ENCODE results near the gene GMDS.

DNA sequence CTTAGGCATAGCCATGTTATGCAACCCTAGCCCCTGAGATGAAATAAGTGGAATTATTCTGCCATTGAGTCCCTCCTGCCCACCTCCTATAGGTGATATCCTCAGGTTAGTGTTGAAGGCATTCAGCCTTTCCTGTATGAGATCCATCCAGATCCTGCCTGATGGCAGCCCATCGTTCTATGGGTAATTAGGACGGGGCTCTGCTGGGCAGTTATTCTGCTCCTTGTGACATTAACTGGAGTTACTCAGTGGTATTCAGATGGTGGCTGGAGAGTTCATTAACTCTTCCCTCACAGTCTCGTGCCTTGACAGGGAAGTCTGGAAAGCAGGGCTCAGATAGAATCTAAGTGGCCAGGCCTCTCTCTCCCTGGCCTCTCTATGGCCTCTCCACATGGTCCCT, 9.3 kb upstream of the GMDS start:
- TF ChIP-seq, protein P1, sequence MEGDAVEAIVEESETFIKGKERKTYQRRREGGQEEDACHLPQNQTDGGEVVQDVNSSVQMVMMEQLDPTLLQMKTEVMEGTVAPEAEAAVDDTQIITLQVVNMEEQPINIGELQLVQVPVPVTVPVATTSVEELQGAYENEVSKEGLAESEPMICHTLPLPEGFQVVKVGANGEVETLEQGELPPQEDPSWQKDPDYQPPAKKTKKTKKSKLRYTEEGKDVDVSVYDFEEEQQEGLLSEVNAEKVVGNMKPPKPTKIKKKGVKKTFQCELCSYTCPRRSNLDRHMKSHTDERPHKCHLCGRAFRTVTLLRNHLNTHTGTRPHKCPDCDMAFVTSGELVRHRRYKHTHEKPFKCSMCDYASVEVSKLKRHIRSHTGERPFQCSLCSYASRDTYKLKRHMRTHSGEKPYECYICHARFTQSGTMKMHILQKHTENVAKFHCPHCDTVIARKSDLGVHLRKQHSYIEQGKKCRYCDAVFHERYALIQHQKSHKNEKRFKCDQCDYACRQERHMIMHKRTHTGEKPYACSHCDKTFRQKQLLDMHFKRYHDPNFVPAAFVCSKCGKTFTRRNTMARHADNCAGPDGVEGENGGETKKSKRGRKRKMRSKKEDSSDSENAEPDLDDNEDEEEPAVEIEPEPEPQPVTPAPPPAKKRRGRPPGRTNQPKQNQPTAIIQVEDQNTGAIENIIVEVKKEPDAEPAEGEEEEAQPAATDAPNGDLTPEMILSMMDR (IDR thresholded peaks at IDR 0.05; ENCODE audit: extremely low read depth in 1 of 2, insufficient read depth in 1 of 2, low read depth in 1 of 2, low read length in 2 of 2) = no peak
- TF ChIP-seq POLR2A (IDR thresholded peaks at IDR 0.05; ENCODE audit: low read depth, low read length) (no peak), EZH2 (IDR thresholded peaks at IDR 0.05; ENCODE audit: borderline replicate concordance, low read depth, low read length, severe bottlenecking) (no peak), POLR2AphosphoS5 (IDR thresholded peaks at IDR 0.05; ENCODE audit: insufficient read depth, low read depth, low read length) (no peak), MYC (IDR thresholded peaks at IDR 0.05; ENCODE audit: low read depth, low read length) (no peak), JUN (IDR thresholded peaks at IDR 0.05; ENCODE audit: borderline replicate concordance, insufficient read depth, insufficient read length, low read depth) (no peak)
- TF ChIP-seq, protein P2, sequence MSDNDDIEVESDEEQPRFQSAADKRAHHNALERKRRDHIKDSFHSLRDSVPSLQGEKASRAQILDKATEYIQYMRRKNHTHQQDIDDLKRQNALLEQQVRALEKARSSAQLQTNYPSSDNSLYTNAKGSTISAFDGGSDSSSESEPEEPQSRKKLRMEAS (IDR thresholded peaks at IDR 0.05; ENCODE audit: insufficient read depth, insufficient read length) = no peak

All from endothelial cell of umbilical vein (primary cell).